BLaER1 treated with 17β-estradiol and CSF1 and Interleukin-3, amounts not matched to agents 10 nM and 100 nM (cell line): Measurements from ENCODE around the gene ZC3H12D.
A peak's percentile ranks its signal among the peaks of the same experiment; 100 is the strongest.

Experiments used
- H3K27ac ChIP-seq, 11 experiments: shearing (Covaris generic); formaldehyde crosslinking; 2 replicates each; pipeline ENCODE4 v1.8.1; 2022
- H3K27me3 ChIP-seq, 11 experiments: shearing (Covaris generic); formaldehyde crosslinking; 2 replicates each; pipeline ENCODE4 v1.8.1; 2022
- H3K36me3 ChIP-seq, 11 experiments: shearing (Covaris generic); formaldehyde crosslinking; 2 replicates each; pipeline ENCODE4 v1.8.1; 2022
- H3K4me1 ChIP-seq, 10 experiments: shearing (Covaris generic); formaldehyde crosslinking; 2 replicates each; pipeline ENCODE4 v1.8.1; 2022
- H3K4me2 ChIP-seq, 11 experiments: shearing (Covaris generic); formaldehyde crosslinking; 2 replicates each; pipeline ENCODE4 v1.8.1; 2022
- H3K4me3 ChIP-seq, 10 experiments: shearing (Covaris generic); formaldehyde crosslinking; 2 replicates each; pipeline ENCODE4 v1.8.1; 2022
- H3K9ac ChIP-seq, 11 experiments: shearing (Covaris generic); formaldehyde crosslinking; 2 replicates each; pipeline ENCODE4 v1.8.1; 2022
- H3K9me3 ChIP-seq, 11 experiments: shearing (Covaris generic); formaldehyde crosslinking; replicated peaks in 1 of 11; 2 replicates each; pipeline ENCODE4 v1.8.1; 2022
- H4K20me1 ChIP-seq, 11 experiments: shearing (Covaris generic); formaldehyde crosslinking; 2 replicates each; pipeline ENCODE4 v1.8.1; 2022
- Cebpa-rat ChIP-seq, 11 experiments: shearing (Covaris generic); IDR thresholded peaks; 2 replicates each; pipeline ENCODE4 v1.8.1; 2022

Gene ZC3H12D

DNA sequence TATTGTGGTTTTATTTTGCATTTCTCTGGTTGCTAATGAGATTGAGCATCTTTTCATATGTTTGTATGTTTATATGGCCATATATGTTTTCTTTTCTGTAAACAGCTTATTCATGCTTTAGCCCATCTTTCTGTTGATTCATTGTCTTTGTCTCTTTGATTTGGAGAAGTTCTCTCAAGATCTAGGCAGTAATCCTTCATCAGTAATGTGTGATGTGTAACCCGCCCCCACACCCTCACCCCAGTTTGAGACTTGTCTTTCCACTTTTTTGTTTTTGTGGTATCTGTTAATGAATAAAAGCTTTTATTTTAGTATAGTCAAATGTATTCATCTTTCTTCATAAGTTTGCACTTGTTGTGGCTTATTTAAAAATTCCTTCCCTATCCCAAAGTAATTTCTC is 26.0 kb downstream of the ZC3H12D start:
- H3K9me3 ChIP-seq: no peaks in the 10 kb centered on the region
- H3K27ac ChIP-seq: no peak overlapping the region
- no peak overlapping the region for H3K4me2 ChIP-seq
- TF ChIP-seq Cebpa-rat (IDR thresholded peaks at IDR 0.05): no peak
- no peak overlapping the region for H3K4me3 ChIP-seq
- no peaks in the 10 kb centered on the region for H3K27me3 ChIP-seq
- peaks cover 20 to 67% (median 26%) of the 10 kb centered on the region in 10 experiments for H3K4me1 ChIP-seq
- H4K20me1 ChIP-seq: peaks cover 4 to 26% (median 10%) of the 10 kb centered on the region in 11 experiments; a peak in 10 of 22 replicates
- no peak overlapping the region for H3K9ac ChIP-seq
- H3K36me3 ChIP-seq: peaks cover 36 to 95% (median 79%) of the 10 kb centered on the region in 11 experiments

DNA sequence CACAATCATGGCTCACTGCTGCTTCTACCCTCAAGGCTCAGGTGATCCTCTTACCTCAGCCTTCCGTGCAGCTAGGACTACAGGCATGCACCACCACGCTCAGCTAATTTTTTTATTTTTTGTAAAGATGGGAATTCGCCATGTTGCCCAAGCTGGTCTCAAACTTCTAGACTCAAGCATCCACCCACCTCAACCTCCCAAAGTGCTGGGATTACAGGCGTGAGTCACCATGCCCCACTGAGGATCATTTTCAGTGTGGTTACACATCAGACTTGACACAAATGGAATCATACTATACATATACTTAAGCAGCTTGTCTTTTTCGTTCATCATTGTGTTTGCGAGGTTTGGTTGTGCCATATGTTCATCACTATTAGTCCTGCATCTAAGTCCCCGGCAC is 26.6 kb downstream of the ZC3H12D start:
- Histone ChIP-seq H3K4me1 (peaks cover 20 to 67% (median 29%) of the 10 kb centered on the region in 10 experiments), H4K20me1 (peaks cover 5 to 32% (median 10%) of the 10 kb centered on the region in 11 experiments; a peak in 10 of 22 replicates), H3K27me3 (no peaks in the 10 kb centered on the region), H3K36me3 (peaks cover 36 to 95% (median 81%) of the 10 kb centered on the region in 11 experiments), H3K9ac (no peak overlapping the region), H3K27ac (no peak overlapping the region), H3K4me3 (no peak overlapping the region), H3K4me2 (no peak overlapping the region), H3K9me3 (no peaks in the 10 kb centered on the region)
- no peak for TF ChIP-seq Cebpa-rat (IDR thresholded peaks at IDR 0.05)

DNA sequence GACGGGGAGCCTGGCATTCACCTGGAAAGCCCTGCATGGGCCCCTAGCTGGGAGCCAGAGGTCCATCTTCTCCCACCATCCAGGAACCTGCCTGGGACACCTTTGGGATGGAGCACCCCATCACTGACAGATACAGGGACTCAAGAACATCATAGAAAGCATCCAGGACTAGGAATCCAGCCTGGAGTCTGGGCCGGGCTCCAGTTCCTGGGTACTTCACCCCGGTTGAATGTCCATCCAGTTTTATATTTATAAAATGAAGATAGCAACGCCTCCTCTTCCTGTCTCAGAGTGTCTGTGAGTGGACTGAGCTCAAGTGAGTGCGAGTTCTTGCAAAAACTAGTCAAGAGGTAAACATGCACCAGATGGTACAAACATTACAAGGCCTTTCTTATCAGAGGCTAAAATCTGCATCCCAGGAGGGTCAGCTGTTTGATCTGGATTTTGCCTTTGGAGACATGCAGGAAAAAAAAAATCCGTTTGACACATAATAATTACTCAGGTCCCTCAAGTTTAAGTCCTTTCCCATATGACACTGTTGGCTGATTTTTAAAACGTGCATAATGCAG is 27.4 kb downstream of the ZC3H12D start:
- no peak overlapping the region for H3K9ac ChIP-seq
- H3K4me1 ChIP-seq: peaks cover 20 to 62% (median 23%) of the 10 kb centered on the region in 10 experiments
- no peak overlapping the region for H3K4me3 ChIP-seq
- H3K9me3 ChIP-seq: peaks cover 0 to under 1% (median 0%) of the 10 kb centered on the region in 11 experiments; a peak in 1 of 22 replicates
- TF ChIP-seq Cebpa-rat (IDR thresholded peaks at IDR 0.05): no peak
- peaks cover 40 to 95% (median 81%) of the 10 kb centered on the region in 11 experiments for H3K36me3 ChIP-seq
- H3K27me3 ChIP-seq: no peaks in the 10 kb centered on the region
- no peak overlapping the region for H3K4me2 ChIP-seq
- H3K27ac ChIP-seq: no peak overlapping the region
- H4K20me1 ChIP-seq: peaks cover 5 to 36% (median 10%) of the 10 kb centered on the region in 11 experiments; a peak in 10 of 22 replicates

DNA sequence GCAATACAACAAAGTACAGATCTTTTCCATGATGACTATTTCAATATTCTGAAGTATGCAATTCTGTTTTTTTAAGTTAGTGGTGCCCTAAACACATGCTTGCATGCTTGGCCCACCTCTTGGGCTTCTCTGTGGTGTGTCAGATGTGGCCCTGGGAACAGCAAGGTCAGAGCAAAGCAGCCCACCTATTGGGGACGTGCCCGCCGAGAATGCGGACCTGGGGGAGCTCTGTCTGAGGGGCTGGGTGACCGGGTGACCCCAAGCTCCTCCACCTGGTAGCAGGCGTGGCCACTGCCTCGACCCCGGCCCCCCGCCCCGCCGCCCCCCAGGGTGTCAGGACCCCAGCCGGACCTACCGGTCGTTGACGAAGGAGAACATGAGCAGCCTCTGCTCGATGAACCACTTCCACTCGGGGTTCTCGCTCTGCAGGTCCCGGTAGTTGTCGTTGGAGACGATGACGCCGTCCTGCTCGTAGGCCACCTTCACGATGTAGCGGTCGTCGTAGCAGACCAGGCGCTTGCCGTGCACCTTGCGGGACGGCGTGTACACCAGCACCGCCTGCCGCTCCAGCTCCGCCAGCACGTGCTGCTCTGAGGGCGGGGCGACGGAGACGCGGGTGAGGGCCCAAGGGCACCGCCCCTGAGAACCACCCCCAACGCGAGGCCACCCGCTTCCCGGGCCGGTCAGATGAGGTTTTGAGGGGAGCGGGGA is 28.3 kb downstream of the ZC3H12D start:
- H4K20me1 ChIP-seq: peaks cover 5 to 39% (median 10%) of the 10 kb centered on the region in 11 experiments; a peak in 10 of 22 replicates
- no peak overlapping the region for H3K4me3 ChIP-seq
- H3K27me3 ChIP-seq: no peaks in the 10 kb centered on the region
- H3K9ac ChIP-seq: no peak overlapping the region
- H3K36me3 ChIP-seq: peaks cover 45 to 95% (median 81%) of the 10 kb centered on the region in 11 experiments
- TF ChIP-seq Cebpa-rat (IDR thresholded peaks at IDR 0.05): no peak
- no peak overlapping the region for H3K4me2 ChIP-seq
- peaks cover 0 to 5% (median 0%) of the 10 kb centered on the region in 11 experiments; a peak in 4 of 22 replicates for H3K9me3 ChIP-seq
- H3K4me1 ChIP-seq: peaks cover 20 to 53% (median 22%) of the 10 kb centered on the region in 10 experiments
- H3K27ac ChIP-seq: no peak overlapping the region

DNA sequence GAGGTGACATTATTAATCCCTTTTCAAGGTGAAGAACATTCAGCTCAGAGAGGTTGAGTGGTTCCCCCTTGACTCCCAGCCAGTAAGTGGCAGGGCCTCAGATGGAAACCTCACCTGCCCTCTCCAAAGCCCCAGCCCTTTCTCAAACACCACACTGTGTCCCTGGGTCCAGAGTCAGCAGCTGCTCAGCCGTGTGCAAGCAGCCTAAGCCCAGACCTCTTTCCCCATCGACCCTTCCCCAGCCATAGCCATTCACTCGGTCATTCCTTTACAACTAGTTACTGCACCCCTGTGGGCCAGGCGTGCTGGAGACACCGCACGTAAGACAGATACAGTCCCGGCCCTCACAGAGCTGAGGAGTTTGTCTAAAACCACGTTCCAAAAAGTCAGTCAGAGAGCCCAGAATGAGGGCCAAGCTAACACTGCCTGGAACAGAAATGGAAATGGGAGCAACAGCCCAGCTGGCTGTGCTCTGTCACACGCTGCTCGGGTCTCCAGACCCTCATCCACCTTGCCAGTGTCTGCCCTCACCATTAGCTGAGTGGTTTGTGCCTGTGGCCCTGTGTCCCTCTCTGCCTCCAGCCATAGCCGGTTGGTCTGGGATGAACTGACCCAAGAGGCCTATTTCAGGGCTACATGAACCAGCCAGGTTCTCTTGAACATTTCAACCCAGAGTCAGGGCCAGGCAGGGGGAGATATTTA is 29.6 kb downstream of the ZC3H12D start:
- TF ChIP-seq Cebpa-rat (IDR thresholded peaks at IDR 0.05): no peak
- peak overlapping the region; percentile 56 to 87 (median 70) for H3K4me2 ChIP-seq
- peak overlapping the region in 4 of 11 experiments; percentile 10 to 53 (median 20); a peak in 6 of 22 replicates for H3K9ac ChIP-seq
- peaks cover 0 to 12% (median 0%) of the 10 kb centered on the region in 11 experiments; a peak in 7 of 22 replicates for H3K9me3 ChIP-seq
- peaks cover 47 to 95% (median 81%) of the 10 kb centered on the region in 11 experiments for H3K36me3 ChIP-seq
- H4K20me1 ChIP-seq: peaks cover 5 to 45% (median 10%) of the 10 kb centered on the region in 11 experiments; a peak in 10 of 22 replicates
- H3K27me3 ChIP-seq: no peaks in the 10 kb centered on the region
- H3K4me3 ChIP-seq: no peak overlapping the region
- H3K4me1 ChIP-seq: peaks cover 20 to 43% (median 22%) of the 10 kb centered on the region in 10 experiments
- peak overlapping the region in 3 of 11 experiments; percentile 14 to 40 (median 19); a peak in 2 of 22 replicates for H3K27ac ChIP-seq

DNA sequence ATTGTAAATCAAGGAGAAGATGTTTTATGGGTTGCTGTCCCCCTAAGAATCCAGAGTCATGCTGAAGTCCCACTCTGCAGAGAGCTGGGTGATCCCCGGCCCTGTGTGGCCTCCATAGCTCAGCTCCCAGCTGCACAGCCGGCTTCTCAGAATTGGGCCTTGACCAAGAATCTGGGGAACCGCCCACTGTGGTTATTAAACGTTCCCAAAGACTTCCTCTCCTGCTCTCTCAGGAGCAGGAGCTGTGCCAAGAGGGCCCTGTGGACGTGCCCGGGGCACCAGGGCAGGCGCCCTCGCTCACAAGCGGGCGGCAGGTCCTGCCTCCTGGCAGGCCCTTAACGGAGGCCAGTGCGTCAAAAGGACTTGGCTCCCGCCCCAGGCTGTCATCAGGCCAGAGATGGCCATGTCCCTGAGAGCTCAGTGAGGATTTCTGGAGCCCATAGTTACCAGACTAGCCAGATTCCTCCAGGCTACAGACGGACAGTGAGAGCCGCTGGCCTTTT is 30.4 kb downstream of the ZC3H12D start:
- peak overlapping the region; percentile 56 to 87 (median 70) for H3K4me2 ChIP-seq

DNA sequence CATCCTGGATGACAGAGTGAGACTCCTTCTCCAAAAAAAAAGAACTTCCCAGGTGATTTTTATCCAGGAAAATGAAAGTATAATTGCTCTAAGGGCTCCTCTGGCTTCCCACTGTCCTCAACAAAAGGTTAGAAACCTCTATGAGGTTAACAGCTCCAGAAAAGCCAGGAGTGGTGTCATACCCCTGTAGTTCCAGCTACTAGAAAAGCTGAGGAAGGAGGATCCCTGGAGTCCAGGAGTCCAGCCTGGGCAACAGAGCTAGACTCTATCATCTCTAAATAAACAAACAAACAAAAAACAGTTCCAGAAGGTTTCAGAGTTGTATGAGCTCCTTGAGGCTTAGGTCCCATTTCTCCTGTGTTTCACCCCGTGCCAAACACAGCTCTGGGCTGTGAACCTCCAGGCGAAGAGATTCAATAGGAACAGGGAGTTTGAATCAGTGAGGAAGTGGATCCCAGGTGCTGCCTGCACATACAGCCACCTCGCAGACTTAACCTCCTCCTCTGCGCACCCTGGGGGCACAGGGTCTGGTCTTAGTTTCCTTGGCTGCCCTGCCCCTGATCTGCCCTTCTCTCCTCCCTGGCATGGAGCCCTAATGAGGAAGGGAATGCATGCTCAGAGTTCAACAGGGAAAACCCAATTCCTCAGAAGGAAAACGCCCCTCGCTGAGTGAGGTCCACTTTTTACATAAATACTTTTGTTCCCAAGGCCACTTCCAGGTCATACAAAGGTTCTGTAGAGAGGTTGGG is 31.0 kb downstream of the ZC3H12D start:
- Histone ChIP-seq H3K27me3 (no peaks in the 10 kb centered on the region), H3K4me1 (peaks cover 22 to 35% (median 27%) of the 10 kb centered on the region in 10 experiments), H4K20me1 (peaks cover 5 to 43% (median 10%) of the 10 kb centered on the region in 11 experiments; a peak in 10 of 22 replicates), H3K27ac (peak overlapping the region in 3 of 11 experiments; percentile 14 to 40 (median 19); a peak in 4 of 22 replicates), H3K9me3 (peaks cover 0 to 12% (median 0%) of the 10 kb centered on the region in 11 experiments; a peak in 7 of 22 replicates), H3K4me3 (no peak overlapping the region), H3K36me3 (peaks cover 35 to 92% (median 71%) of the 10 kb centered on the region in 11 experiments), H3K4me2 (peak overlapping the region; percentile 56 to 87 (median 70)), H3K9ac (peak overlapping the region in 5 of 11 experiments; percentile 17 to 54 (median 25); a peak in 6 of 22 replicates)
- no peak for TF ChIP-seq Cebpa-rat (IDR thresholded peaks at IDR 0.05)

More for the DNA sequence above, 30.4 kb downstream of the ZC3H12D start:
- peaks cover 20 to 41% (median 22%) of the 10 kb centered on the region in 10 experiments for H3K4me1 ChIP-seq
- peak overlapping the region in 3 of 11 experiments; percentile 14 to 40 (median 19); a peak in 5 of 22 replicates for H3K27ac ChIP-seq
- H3K4me3 ChIP-seq: no peak overlapping the region
- H4K20me1 ChIP-seq: peaks cover 5 to 43% (median 10%) of the 10 kb centered on the region in 11 experiments; a peak in 10 of 22 replicates
- TF ChIP-seq Cebpa-rat (IDR thresholded peaks at IDR 0.05): no peak
- H3K36me3 ChIP-seq: peaks cover 39 to 92% (median 77%) of the 10 kb centered on the region in 11 experiments
- peak overlapping the region in 6 of 11 experiments; percentile 17 to 54 (median 24); a peak in 6 of 22 replicates for H3K9ac ChIP-seq
- H3K27me3 ChIP-seq: no peaks in the 10 kb centered on the region
- H3K9me3 ChIP-seq: peaks cover 0 to 12% (median 0%) of the 10 kb centered on the region in 11 experiments; a peak in 7 of 22 replicates
